Hindlimb muscle (tissue), 1 donor: ENCODE data around the gene LPAR1. TPM values are rescaled to one million over a fixed set of nuclear protein-coding genes. Genes with fewer than 3 reads are reported as not detected.

Source experiments
- DNase-seq: peaks from one replicate; pipeline ENCODE4 v3.0.0-alpha.2; 2013
- polyA plus RNA-seq: library from polyadenylated mRNA; unstranded; fragments of 120-200 nt; gene quantifications from one replicate; pipeline ENCODE4 v1.2.1, GENCODE V29; 2013; ENCODE audit not compliant: insufficient read length

The LPAR1 gene
- polyA plus RNA-seq, 1 donor = 30.1 TPM

GRCh38 chr9:111037356-111037707 is 938 bp downstream of the LPAR1 start:
- DNase-seq = peak; percentile 60

- DNase-seq = no peak
These were observed 1.3 kb downstream of the LPAR1 start for GRCh38 chr9:111036946-111037345.

DNA sequence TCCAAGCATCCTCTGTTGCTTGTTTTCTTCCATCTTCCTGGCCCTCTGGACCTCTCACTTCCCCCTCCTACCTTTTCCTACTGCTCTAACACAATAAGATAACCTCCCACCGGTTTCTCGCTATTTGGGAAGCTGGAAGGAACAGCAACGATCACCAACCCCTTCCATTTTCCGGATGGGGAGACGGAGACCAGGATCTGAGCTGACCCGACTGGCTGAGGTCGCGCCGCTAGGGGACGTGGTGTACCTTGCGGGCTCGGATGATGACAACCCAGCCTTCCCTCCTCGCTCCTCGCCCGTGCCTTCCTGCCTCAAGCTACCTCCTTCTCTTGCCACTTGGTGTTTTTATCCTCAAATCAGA is 1.9 kb downstream of the LPAR1 start:
- peak; percentile 75 for DNase-seq

- DNase-seq = no peak
These were observed 2.5 kb downstream of the LPAR1 start for GRCh38 chr9:111035543-111036428.

- no peak for DNase-seq
These were observed 3.3 kb downstream of the LPAR1 start for GRCh38 chr9:111034898-111035539.

- no peak for DNase-seq
These were observed 3.9 kb downstream of the LPAR1 start for GRCh38 chr9:111034170-111034897.

DNA sequence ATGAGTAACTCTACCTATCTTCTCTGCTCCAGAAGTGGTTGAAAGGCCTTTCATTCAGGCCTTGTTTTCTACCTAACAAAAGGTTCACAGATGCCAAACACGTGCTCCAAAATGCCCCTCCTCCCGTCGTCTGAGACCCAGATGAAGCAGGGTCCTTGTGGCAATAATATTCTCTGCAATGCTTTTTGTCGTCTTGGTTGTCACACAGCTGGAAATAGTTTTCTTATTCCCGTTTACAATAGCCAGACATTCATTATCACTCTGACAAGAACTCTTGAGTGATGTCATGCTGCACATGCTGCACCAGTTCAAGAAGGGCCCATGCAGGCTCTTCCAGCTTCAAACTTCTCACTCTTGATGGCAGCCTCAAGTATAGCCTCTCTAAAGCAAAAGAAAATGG is 7.8 kb downstream of the LPAR1 start:
- no peak for DNase-seq

DNA sequence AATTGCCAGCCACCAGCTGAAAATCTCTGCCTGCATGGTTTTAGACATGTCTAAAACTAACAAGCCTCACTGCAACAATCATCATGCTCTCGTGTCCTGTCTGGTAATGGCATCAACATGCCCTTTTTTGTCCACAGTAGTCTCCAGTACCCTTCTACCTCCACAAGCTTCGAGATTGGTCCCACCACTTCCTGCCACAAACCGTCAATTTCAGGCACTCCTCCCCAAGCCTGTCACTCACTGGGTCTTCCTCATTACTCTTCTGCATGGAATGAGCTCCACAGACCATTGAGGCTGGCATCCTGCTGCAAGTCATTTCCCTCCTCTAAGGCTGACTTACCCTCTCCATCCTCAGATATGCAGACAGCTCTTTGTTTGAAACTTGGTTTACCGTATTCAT is 9.0 kb downstream of the LPAR1 start:
- no peak for DNase-seq

DNA sequence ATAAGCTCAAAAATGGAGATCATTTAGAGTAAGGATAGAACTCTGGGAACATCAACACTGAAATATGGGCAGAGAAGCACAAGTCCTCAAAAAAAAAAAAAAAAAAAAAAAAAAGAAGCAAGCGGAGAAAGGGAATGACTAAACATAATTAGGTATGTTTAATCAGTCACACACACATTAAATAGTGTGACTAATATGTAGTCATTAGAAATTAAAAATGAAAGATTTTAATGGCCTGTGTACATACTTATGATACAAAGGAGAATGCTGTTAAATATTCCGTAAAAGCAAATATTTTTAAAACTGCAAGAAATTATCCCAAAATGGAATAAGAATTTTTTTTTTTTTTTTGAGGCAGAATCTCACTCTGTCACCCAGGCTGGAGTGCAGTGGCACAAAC is 10.5 kb downstream of the LPAR1 start:
- no peak for DNase-seq

DNA sequence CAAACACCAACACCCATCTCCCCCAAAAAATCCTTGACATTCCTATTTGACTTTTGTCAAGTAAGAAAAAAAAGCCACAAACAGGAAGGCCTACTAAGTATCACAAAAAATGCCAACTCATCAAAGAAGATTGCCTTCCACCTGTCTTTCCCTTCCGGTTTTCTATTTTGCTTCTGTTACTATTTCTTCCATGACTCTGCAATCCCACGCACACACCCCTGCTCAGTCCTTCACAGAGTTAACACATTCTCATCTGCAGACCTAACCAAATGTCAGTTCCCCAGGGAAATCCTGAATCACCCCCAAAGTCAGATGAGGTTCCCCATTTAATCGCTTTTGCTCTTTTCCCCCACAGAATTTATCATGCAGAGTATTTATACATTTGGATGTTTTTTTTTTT is 15.1 kb downstream of the LPAR1 start:
- DNase-seq = no peak

DNA sequence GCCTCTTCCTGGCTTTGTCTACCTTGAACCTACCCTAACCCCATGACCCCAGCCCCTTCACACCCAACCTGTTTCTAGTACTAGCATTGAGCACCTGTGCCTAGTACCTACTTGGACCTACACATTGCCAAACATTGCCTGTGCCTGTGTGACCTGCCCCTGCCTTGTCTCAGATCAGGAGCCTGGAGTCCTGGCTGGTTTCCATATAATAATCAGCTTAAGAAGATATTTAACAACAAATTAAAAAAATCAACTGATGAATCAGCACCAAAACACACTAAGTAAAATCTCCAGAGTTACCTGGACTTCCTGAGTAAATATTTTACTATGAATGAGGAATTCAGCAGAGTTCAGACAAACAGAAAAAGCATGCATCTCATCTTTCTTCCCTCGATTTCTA is 17.7 kb downstream of the LPAR1 start:
- no peak for DNase-seq

DNA sequence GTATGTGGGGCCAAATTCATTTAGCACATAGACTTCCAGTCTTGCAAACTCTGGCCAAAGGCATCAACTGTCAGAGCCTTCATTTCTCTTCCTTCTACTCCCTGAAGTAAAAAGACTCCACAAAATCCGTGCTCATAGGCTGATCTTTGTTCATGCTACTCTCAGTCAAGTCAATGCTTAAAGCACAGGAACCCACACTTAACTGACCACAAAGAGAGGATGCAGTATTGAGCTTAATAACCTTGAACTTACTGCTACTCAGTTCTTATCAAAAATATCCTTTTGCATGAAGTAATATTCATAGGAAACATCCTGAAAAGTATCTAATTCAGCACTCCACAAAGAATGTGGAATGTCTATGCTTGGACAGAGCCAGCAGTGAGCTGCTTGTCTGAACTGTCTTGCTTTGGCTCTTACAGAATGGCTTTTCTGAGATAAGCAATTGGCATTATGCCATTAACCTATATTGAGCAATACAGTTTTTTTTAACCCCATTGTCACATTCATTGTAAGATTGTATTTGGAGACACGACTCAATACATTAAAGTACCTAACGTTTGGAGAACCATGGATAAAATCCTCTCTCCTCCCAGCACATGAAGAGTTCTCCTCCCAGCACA is 21.7 kb downstream of the LPAR1 start:
- DNase-seq = no peak

GRCh38 chr9:111016016-111016415 is 22.3 kb downstream of the LPAR1 start:
- no peak for DNase-seq

GRCh38 chr9:111013707-111014106 is 24.6 kb downstream of the LPAR1 start:
- no peak for DNase-seq

- no peak for DNase-seq
These were observed 25.0 kb downstream of the LPAR1 start for GRCh38 chr9:111013250-111013649.

DNA sequence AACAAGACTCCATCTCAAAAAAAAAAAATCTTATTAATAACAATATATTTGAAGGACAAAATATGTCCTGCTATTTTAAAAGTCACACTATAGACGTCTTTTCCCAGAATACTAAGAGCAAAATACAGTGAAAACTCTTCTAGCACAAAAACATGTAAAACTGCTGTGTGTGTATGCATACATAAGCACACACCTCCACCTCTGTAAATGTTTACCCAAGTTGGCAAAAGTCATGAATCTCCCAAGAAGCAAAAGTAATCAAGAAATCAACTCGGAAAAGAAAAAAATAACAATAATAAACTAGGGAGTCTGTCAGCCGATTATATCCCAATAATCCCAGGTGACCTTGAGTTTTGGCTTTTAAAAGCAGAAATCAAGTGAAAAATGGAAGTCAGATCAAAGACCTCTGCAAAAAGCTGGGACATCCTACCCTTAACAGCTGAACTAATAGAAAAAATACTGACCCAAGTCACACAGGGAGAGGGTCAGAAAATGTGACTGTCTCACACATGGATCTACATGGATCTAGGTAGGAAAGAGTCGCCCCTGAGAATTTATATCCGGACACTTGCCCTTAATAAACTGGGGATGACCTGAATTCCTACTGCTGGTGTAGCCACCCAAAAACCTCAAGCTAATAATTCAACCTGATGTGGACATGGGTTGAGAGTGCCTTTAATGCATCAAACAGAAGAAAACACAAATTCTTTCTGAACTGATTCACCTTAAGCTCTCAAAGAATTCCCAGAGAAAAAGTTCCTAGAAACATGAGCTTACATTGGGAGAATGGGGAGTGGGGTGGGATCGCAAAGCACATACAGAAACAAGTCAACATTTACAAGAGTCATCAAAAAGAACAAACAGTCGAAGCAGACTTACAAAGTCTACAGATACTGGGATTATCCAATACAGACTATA is 29.9 kb downstream of the LPAR1 start:
- no peak for DNase-seq

DNA sequence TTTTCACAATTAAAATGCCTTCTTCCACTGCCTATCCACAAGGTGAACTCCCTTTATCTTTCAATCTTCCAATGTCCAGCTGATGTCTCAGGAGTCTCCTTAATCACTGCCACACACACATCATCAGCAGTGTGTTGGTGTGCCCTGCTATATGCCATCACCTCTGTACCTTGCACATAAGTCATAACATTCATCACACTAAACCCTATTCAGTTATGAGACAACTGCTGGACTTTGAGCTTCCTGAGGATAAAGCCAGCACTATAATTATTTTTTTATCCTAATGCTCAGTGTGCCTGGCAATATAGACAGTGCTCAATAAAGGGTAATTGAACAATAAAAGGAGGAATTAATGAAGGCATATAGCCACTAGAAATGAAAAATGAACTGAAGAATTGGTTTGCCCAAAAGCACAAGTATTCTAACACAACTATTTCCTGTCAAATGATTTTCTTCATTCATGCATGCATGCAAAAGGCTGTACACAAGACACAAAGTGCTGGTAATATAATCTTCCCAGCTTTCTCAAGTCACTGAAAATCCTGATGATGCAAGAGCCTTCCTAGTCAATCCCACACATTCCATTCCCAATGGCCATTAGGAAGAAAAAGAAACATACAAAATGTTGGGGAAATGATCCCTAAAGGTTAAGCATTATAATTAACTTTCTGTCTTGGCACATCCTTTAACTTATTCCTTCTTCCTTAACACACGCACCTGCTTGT is 32.4 kb downstream of the LPAR1 start:
- no peak for DNase-seq

DNA sequence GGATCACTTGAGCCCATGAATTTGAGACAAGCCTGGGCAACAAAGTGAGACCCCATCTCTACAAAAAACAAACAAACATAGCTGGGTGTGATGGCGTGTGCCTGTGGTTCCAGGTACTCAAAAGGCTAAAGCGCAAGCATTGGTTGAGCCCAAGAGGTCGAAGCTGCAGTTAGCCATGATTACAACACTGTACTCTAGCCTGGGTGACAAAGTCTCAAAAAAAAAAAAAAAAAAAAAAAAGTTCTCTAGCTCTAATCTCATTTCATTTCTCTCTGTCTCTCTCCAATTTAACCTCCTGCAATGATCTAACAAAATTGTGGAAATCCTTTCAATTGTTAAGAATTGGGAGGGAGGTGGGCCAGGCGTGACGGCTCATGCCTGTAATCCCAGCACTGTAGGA is 33.3 kb downstream of the LPAR1 start:
- DNase-seq = no peak

GRCh38 chr9:111003182-111003581 is 35.1 kb downstream of the LPAR1 start:
- no peak for DNase-seq

- DNase-seq = no peak
These were observed 36.7 kb downstream of the LPAR1 start for GRCh38 chr9:111001526-111001925.

DNA sequence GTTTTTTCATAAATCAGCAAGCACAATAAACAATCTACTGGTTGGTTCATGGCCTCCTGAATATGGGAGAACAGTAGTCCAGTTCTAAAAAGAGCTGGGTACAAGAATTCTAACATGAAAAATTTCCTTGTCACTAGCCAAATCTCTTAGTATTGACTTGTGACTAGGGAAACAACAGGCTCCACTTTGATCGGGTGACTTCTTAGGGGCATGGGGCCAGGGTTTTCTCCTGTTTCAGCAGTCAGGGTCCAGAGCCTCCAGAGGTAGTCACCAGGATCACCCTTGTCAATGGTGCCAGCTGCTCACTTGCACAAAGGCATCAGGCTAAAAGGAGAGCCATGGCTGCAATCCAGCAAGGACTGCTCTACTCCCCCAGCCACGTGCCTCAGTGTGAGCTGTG is 38.1 kb downstream of the LPAR1 start:
- DNase-seq = no peak
